ENCODE results near the gene CAMSAP1. TPM values are rescaled to one million over a fixed set of nuclear protein-coding genes. Genes with fewer than 3 reads are reported as not detected.

CAMSAP1 gene
- total and polyA plus RNA-seq, 4 donors = 41.7 to 58.8 (median 45.0) TPM

DNA sequence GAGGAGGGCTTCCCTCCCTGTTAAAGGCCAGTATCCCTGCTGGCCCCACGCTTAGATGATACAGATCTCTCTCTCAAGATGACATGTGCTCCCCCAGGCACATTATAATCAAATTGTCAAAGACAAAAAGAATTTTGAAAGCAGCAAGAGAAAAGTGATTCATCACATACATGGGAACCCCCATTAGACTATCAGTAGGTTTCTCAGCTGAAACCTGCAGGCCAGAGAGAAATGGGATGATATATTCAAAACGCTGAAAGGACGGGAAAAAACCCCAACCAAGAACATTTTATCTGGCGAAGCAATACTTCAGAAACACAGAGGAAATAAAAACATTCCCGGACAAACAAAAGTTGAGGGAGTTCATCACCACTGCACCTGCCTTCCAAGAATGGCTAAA lies 78.7 kb downstream of the CAMSAP1 start:
- Histone ChIP-seq H3K27ac (ENCODE audit: low read depth, low read length) (no peak overlapping the region), H3K4me1 (ENCODE audit: control insufficient read depth, insufficient read depth, low read length) (no peaks in the 10 kb centered on the region), H3K4me3 (ENCODE audit: low read depth, low read length) (no peak overlapping the region), H3K9me3 (ENCODE audit: control insufficient read depth, insufficient read depth, low read length) (no peaks in the 10 kb centered on the region), H3K27me3 (ENCODE audit: control insufficient read depth, insufficient read depth, low read length) (no peaks in the 10 kb centered on the region), H3K36me3 (ENCODE audit: control insufficient read depth, insufficient read depth, low read length) (peaks cover 23% of the 10 kb centered on the region)
- DNase-seq (ENCODE audit: low read depth in 4 of 6, low spot score in 6 of 6) = no peak
- no CpG with 5 or more reads among the region's 5 CpGs for WGBS (ENCODE audit: insufficient coverage)

DNA sequence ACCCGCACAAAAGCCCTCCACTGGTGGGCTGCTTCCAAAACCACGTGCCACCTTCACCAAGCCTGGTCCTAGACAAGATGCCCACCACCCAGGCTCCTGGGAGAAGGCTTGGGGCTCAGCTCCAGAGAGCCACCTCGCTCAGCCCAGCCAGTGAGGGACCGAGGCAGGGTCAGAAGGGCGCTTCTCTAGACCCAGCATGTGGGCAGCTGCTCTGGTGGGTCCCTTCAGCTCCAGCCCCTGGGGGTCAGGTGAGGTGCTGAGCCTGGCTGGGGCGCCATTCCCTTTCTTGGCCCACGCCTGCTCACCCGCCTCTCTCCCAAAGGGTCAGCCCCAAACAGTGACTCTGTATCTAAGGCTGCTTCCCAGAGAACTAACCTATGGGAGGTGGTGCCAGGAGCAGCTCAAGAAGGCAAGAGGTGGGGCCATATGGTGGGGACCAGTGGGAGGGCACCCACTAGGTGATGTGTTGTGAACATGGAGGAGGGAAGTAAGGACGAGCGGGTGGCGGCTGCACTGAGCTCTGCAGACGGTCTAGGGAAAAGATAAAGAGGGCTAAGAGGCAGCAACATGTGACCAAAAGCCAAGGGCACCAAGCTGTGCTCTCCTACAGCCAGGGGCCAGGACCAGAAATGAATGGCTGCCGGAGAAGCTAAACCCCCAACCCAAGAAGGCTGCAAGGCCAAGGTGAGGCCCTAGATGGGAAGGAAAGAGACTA lies 79.3 kb downstream of the CAMSAP1 start:
- H3K27me3 ChIP-seq (ENCODE audit: control insufficient read depth, insufficient read depth, low read length) = no peaks in the 10 kb centered on the region
- no peak overlapping the region for H3K27ac ChIP-seq (ENCODE audit: low read depth, low read length)
- no peak overlapping the region for H3K4me3 ChIP-seq (ENCODE audit: low read depth, low read length)
- no peak for DNase-seq (ENCODE audit: low read depth in 4 of 6, low spot score in 6 of 6)
- no peaks in the 10 kb centered on the region for H3K4me1 ChIP-seq (ENCODE audit: control insufficient read depth, insufficient read depth, low read length)
- H3K9me3 ChIP-seq (ENCODE audit: control insufficient read depth, insufficient read depth, low read length) = no peaks in the 10 kb centered on the region
- H3K36me3 ChIP-seq (ENCODE audit: control insufficient read depth, insufficient read depth, low read length) = peaks cover 27% of the 10 kb centered on the region
- WGBS (ENCODE audit: insufficient coverage) = 94% methylated on average over 13 of the region's 13 CpGs

DNA sequence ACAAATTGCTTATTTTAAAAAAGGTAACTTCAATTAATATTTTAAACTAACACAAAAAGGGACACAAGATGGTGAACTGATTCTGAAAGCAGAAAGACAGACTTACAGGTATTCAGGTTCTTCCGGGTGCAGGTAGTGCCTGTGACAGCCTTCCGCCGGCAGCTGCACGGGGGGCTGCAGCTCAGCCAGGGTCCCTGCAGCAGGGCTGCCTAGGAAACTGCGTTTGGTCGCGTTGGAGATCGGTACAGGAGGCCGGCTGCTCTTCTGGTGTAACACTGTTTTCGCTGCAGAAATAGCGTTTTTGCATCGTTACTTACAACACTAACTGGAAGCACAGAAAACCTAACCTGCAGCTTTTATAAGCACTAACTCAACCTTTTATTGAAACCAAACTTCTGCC lies 80.0 kb downstream of the CAMSAP1 start:
- H3K4me1 ChIP-seq (ENCODE audit: control insufficient read depth, insufficient read depth, low read length) = no peaks in the 10 kb centered on the region
- no peaks in the 10 kb centered on the region for H3K27me3 ChIP-seq (ENCODE audit: control insufficient read depth, insufficient read depth, low read length)
- WGBS (ENCODE audit: insufficient coverage) = 87% methylated on average over 12 of the region's 12 CpGs
- no peak overlapping the region for H3K4me3 ChIP-seq (ENCODE audit: low read depth, low read length)
- DNase-seq (ENCODE audit: low read depth in 4 of 6, low spot score in 6 of 6) = no peak
- H3K9me3 ChIP-seq (ENCODE audit: control insufficient read depth, insufficient read depth, low read length) = no peaks in the 10 kb centered on the region
- peaks cover 34% of the 10 kb centered on the region for H3K36me3 ChIP-seq (ENCODE audit: control insufficient read depth, insufficient read depth, low read length)
- H3K27ac ChIP-seq (ENCODE audit: low read depth, low read length) = no peak overlapping the region

DNA sequence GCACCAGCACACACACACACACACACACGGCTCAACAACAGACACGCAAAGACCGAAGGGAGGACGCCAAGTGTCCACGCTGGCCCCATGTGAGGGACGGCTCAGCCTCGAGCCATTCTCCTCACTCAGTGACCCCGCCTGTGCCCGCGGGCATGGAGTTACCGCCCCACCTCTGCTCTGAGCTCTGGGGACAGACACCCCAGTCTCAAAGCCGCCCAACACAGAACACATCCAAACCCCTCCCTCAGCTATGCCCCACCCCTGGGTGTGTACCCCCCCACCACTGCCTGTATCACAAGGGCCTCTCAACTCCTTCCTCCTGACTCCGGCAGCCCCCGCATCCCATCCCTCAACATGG lies 81.2 kb downstream of the CAMSAP1 start:
- WGBS (ENCODE audit: insufficient coverage) = 95% methylated on average over 14 of the region's 14 CpGs
- Histone ChIP-seq H3K27me3 (ENCODE audit: control insufficient read depth, insufficient read depth, low read length) (no peaks in the 10 kb centered on the region), H3K9me3 (ENCODE audit: control insufficient read depth, insufficient read depth, low read length) (no peaks in the 10 kb centered on the region), H3K4me3 (ENCODE audit: low read depth, low read length) (no peak overlapping the region), H3K36me3 (ENCODE audit: control insufficient read depth, insufficient read depth, low read length) (peaks cover 45% of the 10 kb centered on the region), H3K27ac (ENCODE audit: low read depth, low read length) (no peak overlapping the region), H3K4me1 (ENCODE audit: control insufficient read depth, insufficient read depth, low read length) (no peaks in the 10 kb centered on the region)
- DNase-seq (ENCODE audit: low read depth in 4 of 6, low spot score in 6 of 6) = no peak

DNA sequence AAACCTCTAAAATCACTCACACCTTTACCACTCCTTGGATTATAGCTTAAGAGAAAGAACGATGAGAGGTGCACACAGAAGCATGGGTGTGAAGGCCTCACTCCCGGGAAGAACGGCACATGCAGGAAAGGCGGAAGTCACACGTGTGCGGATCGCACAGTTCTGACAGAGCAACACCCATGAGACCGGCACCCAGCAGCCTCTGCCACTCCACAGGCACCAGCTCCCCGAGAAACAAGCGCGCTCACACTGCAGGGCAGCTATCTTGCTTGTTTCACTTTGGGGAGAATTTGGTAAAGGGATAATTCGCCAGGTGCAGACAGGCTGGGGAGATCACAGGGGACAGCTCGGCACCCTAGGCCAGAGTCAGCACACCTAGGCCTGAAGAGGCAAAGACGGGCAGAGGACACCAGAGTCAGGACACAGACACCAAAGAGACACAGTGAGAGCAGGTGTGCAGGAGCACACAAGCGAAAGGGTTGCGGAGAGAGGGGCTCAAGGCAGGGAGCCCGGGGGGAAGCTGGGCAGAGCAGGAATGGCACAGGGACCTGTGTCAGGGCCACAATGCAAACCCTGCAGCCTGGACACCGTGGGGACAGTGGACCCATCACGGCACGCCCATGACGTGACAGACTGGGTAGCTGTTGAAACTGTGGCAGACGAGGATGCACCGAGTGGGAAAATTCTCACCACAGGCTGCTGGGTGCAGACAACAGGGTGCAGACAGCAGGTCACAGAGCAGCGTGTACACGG lies 81.7 kb downstream of the CAMSAP1 start:
- H3K27me3 ChIP-seq (ENCODE audit: control insufficient read depth, insufficient read depth, low read length) = no peaks in the 10 kb centered on the region
- H3K9me3 ChIP-seq (ENCODE audit: control insufficient read depth, insufficient read depth, low read length) = no peaks in the 10 kb centered on the region
- no peak overlapping the region for H3K4me3 ChIP-seq (ENCODE audit: low read depth, low read length)
- 89% methylated on average over 18 of the region's 25 CpGs for WGBS (ENCODE audit: insufficient coverage)
- H3K27ac ChIP-seq (ENCODE audit: low read depth, low read length) = no peak overlapping the region
- no peak for DNase-seq (ENCODE audit: low read depth in 4 of 6, low spot score in 6 of 6)
- H3K4me1 ChIP-seq (ENCODE audit: control insufficient read depth, insufficient read depth, low read length) = no peaks in the 10 kb centered on the region
- peaks cover 51% of the 10 kb centered on the region for H3K36me3 ChIP-seq (ENCODE audit: control insufficient read depth, insufficient read depth, low read length)

DNA sequence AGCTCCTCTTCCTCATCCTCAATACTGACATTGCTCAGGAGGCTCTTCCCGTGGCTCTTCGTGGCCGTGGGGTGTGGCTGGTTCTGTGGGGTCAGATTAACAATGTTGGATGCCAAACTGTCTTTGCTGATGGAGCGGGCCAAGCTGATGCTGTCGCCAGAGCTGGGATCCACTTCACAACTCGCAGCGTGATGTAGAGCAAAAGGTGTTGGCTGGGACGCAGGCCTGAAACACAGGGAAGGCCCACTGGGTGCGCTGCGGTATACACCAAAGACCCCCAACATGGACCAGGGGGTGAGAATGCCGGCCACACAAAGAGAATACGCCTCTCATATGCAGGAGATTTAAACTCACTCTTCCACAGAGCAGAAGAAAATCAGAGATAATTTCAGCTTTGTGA lies 84.3 kb downstream of the CAMSAP1 start:
- Histone ChIP-seq H3K4me3 (ENCODE audit: low read depth, low read length) (no peak overlapping the region), H3K27me3 (ENCODE audit: control insufficient read depth, insufficient read depth, low read length) (no peaks in the 10 kb centered on the region), H3K36me3 (ENCODE audit: control insufficient read depth, insufficient read depth, low read length) (peaks cover 71% of the 10 kb centered on the region), H3K27ac (ENCODE audit: low read depth, low read length) (no peak overlapping the region), H3K4me1 (ENCODE audit: control insufficient read depth, insufficient read depth, low read length) (no peaks in the 10 kb centered on the region), H3K9me3 (ENCODE audit: control insufficient read depth, insufficient read depth, low read length) (no peaks in the 10 kb centered on the region)
- WGBS (ENCODE audit: insufficient coverage) = 95% methylated on average over 10 of the region's 12 CpGs
- no peak for DNase-seq (ENCODE audit: low read depth in 4 of 6, low spot score in 6 of 6)

DNA sequence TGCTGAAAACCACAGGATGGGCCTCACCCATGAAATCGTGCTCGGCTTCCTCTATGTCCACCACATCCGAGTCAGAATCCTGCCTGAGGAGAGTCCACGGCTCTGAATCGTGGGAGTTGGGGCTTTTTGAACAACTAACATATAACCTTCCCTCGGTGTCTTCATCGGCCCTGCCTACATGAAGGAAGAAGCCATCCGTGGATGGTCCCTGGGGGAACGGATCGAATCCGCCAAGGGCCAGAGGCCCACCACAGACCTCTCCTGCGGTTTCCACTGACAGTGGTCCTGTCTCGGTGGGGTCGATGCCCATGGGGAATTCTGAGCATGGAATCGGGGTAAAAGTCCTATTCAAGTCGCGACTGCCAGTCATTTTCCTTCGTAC lies 85.0 kb downstream of the CAMSAP1 start:
- no peaks in the 10 kb centered on the region for H3K27me3 ChIP-seq (ENCODE audit: control insufficient read depth, insufficient read depth, low read length)
- WGBS (ENCODE audit: insufficient coverage) = 97% methylated on average over 18 of the region's 18 CpGs
- no peaks in the 10 kb centered on the region for H3K9me3 ChIP-seq (ENCODE audit: control insufficient read depth, insufficient read depth, low read length)
- no peak overlapping the region for H3K4me3 ChIP-seq (ENCODE audit: low read depth, low read length)
- no peak for DNase-seq (ENCODE audit: low read depth in 4 of 6, low spot score in 6 of 6)
- no peak overlapping the region for H3K27ac ChIP-seq (ENCODE audit: low read depth, low read length)
- H3K4me1 ChIP-seq (ENCODE audit: control insufficient read depth, insufficient read depth, low read length) = no peaks in the 10 kb centered on the region
- peaks cover 74% of the 10 kb centered on the region for H3K36me3 ChIP-seq (ENCODE audit: control insufficient read depth, insufficient read depth, low read length)

DNA sequence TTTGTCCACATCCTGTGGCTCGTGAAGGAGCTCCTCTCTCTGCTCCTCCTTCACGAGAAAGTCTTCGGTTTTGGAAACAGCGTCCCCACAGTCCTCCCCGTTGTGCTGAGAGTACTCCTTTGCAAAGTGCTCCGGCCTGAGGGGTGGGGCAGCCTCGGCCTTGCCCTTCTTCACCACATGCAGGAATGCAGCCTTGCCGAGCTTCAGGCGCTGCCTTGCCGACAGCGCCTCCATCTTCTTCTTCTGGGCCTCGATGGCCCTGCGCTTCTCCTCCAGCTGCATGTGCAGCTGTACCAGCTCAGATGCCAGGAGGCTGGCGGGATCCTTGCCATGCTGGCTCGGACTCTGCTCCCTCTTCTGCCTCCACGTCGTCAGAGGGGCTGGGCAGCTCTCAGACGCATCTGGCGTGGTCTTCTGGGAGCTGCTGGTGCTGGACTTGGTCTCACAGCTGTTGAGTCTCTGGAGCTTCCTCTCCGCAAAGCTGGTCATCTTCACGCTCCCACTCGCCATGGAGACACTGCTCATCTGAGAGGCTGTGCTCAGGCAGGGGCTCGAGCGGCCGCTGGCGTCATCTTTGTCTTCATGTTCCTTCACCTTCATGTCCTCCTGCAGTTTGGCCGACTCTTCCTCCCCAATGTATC lies 85.5 kb downstream of the CAMSAP1 start:
- no peak overlapping the region for H3K4me3 ChIP-seq (ENCODE audit: low read depth, low read length)
- no peaks in the 10 kb centered on the region for H3K27me3 ChIP-seq (ENCODE audit: control insufficient read depth, insufficient read depth, low read length)
- 91% methylated on average over 27 of the region's 27 CpGs for WGBS (ENCODE audit: insufficient coverage)
- H3K9me3 ChIP-seq (ENCODE audit: control insufficient read depth, insufficient read depth, low read length) = no peaks in the 10 kb centered on the region
- no peak for DNase-seq (ENCODE audit: low read depth in 4 of 6, low spot score in 6 of 6)
- no peak overlapping the region for H3K27ac ChIP-seq (ENCODE audit: low read depth, low read length)
- H3K4me1 ChIP-seq (ENCODE audit: control insufficient read depth, insufficient read depth, low read length) = no peaks in the 10 kb centered on the region
- peaks cover 75% of the 10 kb centered on the region for H3K36me3 ChIP-seq (ENCODE audit: control insufficient read depth, insufficient read depth, low read length)

DNA sequence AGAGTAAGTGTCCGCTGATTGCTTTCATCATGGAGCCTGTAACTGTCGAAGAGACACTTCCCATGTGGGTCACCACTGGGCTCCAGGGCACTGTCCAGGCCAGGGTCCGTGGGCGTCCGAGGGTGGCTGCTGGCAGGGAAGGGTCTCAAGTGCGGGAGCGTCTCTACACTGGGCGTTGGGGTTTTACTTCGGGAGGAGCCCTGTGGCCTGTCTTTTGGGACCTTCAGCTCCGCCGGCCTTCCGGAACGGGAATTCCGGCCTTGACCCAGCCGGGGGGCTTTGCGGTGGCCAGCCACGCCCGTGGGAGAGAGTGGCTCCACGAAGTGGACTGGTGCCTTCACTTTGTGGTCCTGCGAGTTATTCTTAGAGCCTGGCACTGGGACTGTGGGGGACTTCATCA lies 86.2 kb downstream of the CAMSAP1 start:
- no peak for DNase-seq (ENCODE audit: low read depth in 4 of 6, low spot score in 6 of 6)
- H3K27me3 ChIP-seq (ENCODE audit: control insufficient read depth, insufficient read depth, low read length) = no peaks in the 10 kb centered on the region
- no peaks in the 10 kb centered on the region for H3K4me1 ChIP-seq (ENCODE audit: control insufficient read depth, insufficient read depth, low read length)
- peaks cover 81% of the 10 kb centered on the region for H3K36me3 ChIP-seq (ENCODE audit: control insufficient read depth, insufficient read depth, low read length)
- H3K4me3 ChIP-seq (ENCODE audit: low read depth, low read length) = no peak overlapping the region
- no peaks in the 10 kb centered on the region for H3K9me3 ChIP-seq (ENCODE audit: control insufficient read depth, insufficient read depth, low read length)
- no peak overlapping the region for H3K27ac ChIP-seq (ENCODE audit: low read depth, low read length)
- WGBS (ENCODE audit: insufficient coverage) = 97% methylated on average over 20 of the region's 20 CpGs

DNA sequence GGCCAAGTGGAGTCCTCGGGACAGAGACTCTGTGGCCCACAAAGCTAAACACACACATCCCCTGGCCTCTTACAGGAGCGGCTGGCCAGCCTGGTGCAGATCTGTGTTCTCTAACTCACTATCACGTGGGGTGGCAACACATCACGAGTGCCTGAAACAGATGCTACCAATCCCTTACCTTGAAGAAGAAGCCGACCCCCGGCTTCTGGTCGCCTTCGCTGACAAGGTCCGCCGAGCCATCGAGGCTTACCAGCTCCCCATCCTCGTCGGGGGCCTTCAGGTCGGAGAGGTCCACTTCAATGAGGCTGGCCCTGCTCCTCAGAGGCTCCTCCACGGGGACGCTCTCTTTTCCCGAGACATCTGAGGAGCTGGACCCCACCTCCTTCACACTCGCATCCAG lies 86.7 kb downstream of the CAMSAP1 start:
- no peaks in the 10 kb centered on the region for H3K4me1 ChIP-seq (ENCODE audit: control insufficient read depth, insufficient read depth, low read length)
- no peaks in the 10 kb centered on the region for H3K9me3 ChIP-seq (ENCODE audit: control insufficient read depth, insufficient read depth, low read length)
- H3K4me3 ChIP-seq (ENCODE audit: low read depth, low read length) = no peak overlapping the region
- 96% methylated on average over 14 of the region's 18 CpGs for WGBS (ENCODE audit: insufficient coverage)
- peaks cover 81% of the 10 kb centered on the region for H3K36me3 ChIP-seq (ENCODE audit: control insufficient read depth, insufficient read depth, low read length)
- H3K27me3 ChIP-seq (ENCODE audit: control insufficient read depth, insufficient read depth, low read length) = no peaks in the 10 kb centered on the region
- no peak overlapping the region for H3K27ac ChIP-seq (ENCODE audit: low read depth, low read length)
- DNase-seq (ENCODE audit: low read depth in 4 of 6, low spot score in 6 of 6) = no peak
